Osteoblast (primary cell): Measurements from ENCODE around the gene PAX5. TPM values are rescaled to one million over a fixed set of nuclear protein-coding genes. Genes with fewer than 3 reads are reported as not detected.
A peak's percentile ranks its signal among the peaks of the same experiment; 100 is the strongest.

Experiments used
- DNase-seq: peaks from one replicate; pipeline ENCODE4 v3.0.0; 2011; ENCODE audit warnings: low spot score, mixed read lengths; ENCODE audit not compliant: insufficient read length; ENCODE audit errors: missing footprints
- H2AFZ ChIP-seq: 2 replicates; pipeline ENCODE4 v1.6.0; 2011; ENCODE audit warnings: mild to moderate bottlenecking, low read length
- H3K27ac ChIP-seq: 2 replicates; pipeline ENCODE4 v1.5.1; 2011; ENCODE audit warnings: mild to moderate bottlenecking, low read depth, low read length, moderate library complexity
- H3K27me3 ChIP-seq: 2 replicates; pipeline ENCODE4 v1.6.0; 2012; ENCODE audit warnings: mild to moderate bottlenecking, control low read depth, inconsistent platforms, low read length, moderate library complexity; ENCODE audit not compliant: insufficient read depth
- H3K36me3 ChIP-seq: 2 replicates; pipeline ENCODE4 v1.5.1; 2011; ENCODE audit warnings: mild to moderate bottlenecking, low read length, control low read depth, moderate library complexity; ENCODE audit not compliant: insufficient read depth
- H3K4me1 ChIP-seq: 2 replicates; pipeline ENCODE4 v1.5.1; 2011; ENCODE audit warnings: mild to moderate bottlenecking, low read length, control low read depth, moderate library complexity; ENCODE audit not compliant: insufficient read depth
- H3K4me2 ChIP-seq: 2 replicates; pipeline ENCODE4 v1.6.0; 2011; ENCODE audit warnings: mild to moderate bottlenecking, low read length; ENCODE audit not compliant: insufficient read depth
- H3K4me3 ChIP-seq: fragments of 200-600 bp; sonication (generic); 3 replicates; pipeline ENCODE4 v1.5.1; 2012; ENCODE audit warnings: mild to moderate bottlenecking, low read length, inconsistent platforms; ENCODE audit not compliant: insufficient read depth
- H3K79me2 ChIP-seq: 2 replicates; pipeline ENCODE4 v1.6.0; 2012; ENCODE audit warnings: mild to moderate bottlenecking, low read length, control low read depth, inconsistent platforms; ENCODE audit not compliant: insufficient read depth
- H3K9me3 ChIP-seq: 2 replicates; pipeline ENCODE4 v1.5.1; 2011; ENCODE audit warnings: low read depth, low read length, control low read depth
- H4K20me1 ChIP-seq: 2 replicates; pipeline ENCODE4 v1.6.0; 2012; ENCODE audit warnings: mild to moderate bottlenecking, low read length, control low read depth; ENCODE audit not compliant: insufficient read depth
- CTCF ChIP-seq: IDR thresholded peaks from 2 replicates; pipeline ENCODE4 v1.5.1; 2011; ENCODE audit warnings: mild to moderate bottlenecking, low read depth, low read length, moderate library complexity; ENCODE audit errors: extremely low read depth
- total RNA-seq: library from RNA; depleted of rRNA; stranded (reverse); fragments of >200 nt; gene quantifications from 2 replicates; pipeline ENCODE4 v1.2.3, GENCODE V29; 2012

The PAX5 gene
- total RNA-seq, 1 donor: not detected

- Histone ChIP-seq H3K4me2 (peak overlapping the region; percentile 58), H3K4me3 (no peak overlapping the region), H4K20me1 (peaks cover 3% of the 10 kb centered on the region), H3K36me3 (no peaks in the 10 kb centered on the region), H3K27ac (no peak overlapping the region), H3K9me3 (peaks cover 2% of the 10 kb centered on the region), H3K27me3 (peaks cover 26% of the 10 kb centered on the region), H2AFZ (no peak overlapping the region), H3K4me1 (peaks cover 20% of the 10 kb centered on the region), H3K79me2 (no peaks in the 10 kb centered on the region)
- DNase-seq: peak; percentile 89
- TF ChIP-seq CTCF: no peak
These were observed 105.3 kb downstream of the PAX5 start for GRCh38 chr9:36928670-36929349.

DNA sequence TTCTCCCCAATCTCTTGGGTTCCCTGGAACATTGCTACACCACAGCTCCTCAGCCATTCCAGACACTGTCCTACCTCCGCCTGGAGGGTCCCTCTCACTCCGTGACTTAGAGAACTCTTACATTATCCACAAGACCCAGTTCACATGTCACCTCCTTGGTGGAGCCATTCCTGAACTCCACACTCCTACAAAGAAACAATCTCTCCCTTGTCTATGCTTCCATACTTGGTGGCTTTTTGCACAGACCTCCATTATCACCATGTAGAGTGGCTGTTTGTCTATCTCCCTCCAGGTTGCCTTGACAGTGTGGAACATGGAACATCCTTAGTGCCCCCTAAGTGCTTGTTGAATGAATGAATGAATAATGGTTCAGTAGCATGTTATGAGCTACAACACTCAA is 105.9 kb downstream of the PAX5 start:
- Histone ChIP-seq H3K27ac (no peak overlapping the region), H3K9me3 (peaks cover 2% of the 10 kb centered on the region), H3K79me2 (no peaks in the 10 kb centered on the region), H3K4me2 (peak overlapping the region; percentile 58), H3K4me3 (no peak overlapping the region), H2AFZ (no peak overlapping the region), H3K27me3 (peaks cover 26% of the 10 kb centered on the region), H3K4me1 (peaks cover 26% of the 10 kb centered on the region), H3K36me3 (no peaks in the 10 kb centered on the region), H4K20me1 (peaks cover 9% of the 10 kb centered on the region)
- no peak for DNase-seq
- no peak for TF ChIP-seq CTCF

- no peak for TF ChIP-seq CTCF
- Histone ChIP-seq H3K36me3 (no peaks in the 10 kb centered on the region), H3K27me3 (peaks cover 25% of the 10 kb centered on the region), H3K79me2 (no peaks in the 10 kb centered on the region), H3K4me2 (no peak overlapping the region), H3K4me1 (peaks cover 41% of the 10 kb centered on the region), H3K9me3 (no peaks in the 10 kb centered on the region), H2AFZ (no peak overlapping the region), H3K27ac (no peak overlapping the region), H3K4me3 (no peak overlapping the region), H4K20me1 (peaks cover 9% of the 10 kb centered on the region)
- no peak for DNase-seq
These were observed 109.2 kb downstream of the PAX5 start for GRCh38 chr9:36924757-36925432.

DNA sequence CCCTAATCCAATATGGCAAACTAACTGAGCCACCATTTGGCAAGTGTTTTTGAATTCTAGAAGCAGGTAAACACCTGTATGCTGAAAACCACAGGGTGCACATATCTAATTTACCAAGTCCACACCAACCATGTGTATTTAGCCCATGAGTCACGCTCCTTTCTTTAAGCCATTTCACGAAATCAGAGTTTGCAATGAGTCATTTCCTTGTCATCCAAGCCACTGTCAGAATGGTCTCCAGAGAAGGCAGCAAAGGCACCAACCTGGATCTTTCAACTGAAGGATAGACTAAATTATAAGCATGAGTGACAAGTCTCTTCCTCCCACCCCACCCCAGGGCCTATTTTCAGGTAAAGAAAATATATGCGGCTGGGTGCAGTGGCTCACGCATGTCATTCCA is 110.0 kb downstream of the PAX5 start:
- Histone ChIP-seq H3K27me3 (peaks cover 20% of the 10 kb centered on the region), H3K27ac (no peak overlapping the region), H3K36me3 (no peaks in the 10 kb centered on the region), H3K79me2 (no peaks in the 10 kb centered on the region), H2AFZ (no peak overlapping the region), H3K4me1 (peaks cover 39% of the 10 kb centered on the region), H3K4me2 (no peak overlapping the region), H3K4me3 (no peak overlapping the region), H3K9me3 (no peaks in the 10 kb centered on the region), H4K20me1 (peaks cover 7% of the 10 kb centered on the region)
- no peak for TF ChIP-seq CTCF
- DNase-seq: peak; percentile 92
